ENCODE data around the gene STXBP2. TPM values are rescaled to one million over a fixed set of nuclear protein-coding genes. Genes with fewer than 3 reads are reported as not detected.

STXBP2 gene
- total RNA-seq, 1 experiment from 2014 or later, result 92.5 TPM

DNA sequence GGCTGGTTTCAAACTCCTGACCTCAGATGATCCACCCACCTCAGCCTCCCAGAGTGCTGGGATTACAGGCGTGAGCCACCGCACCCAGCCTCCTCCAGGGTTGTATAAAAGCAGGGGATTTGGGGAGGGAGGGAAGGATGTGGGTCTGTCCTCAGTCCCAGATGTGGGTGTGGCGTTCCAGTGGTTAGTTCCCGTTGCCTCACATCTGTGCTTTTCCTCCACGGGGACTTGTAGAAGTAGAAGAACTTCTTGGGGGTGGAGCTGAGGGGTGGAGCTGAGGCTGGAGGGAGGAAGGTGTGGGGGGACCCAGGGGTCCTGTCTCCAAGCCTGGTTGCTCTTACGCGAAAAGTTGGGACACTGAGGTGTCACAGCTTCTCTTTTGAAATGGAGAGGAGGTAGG is 39.5 kb downstream of the STXBP2 start:
- Histone ChIP-seq H3K9me3 (ENCODE audit: control insufficient read depth, low read depth, low read length) (no peaks in the 10 kb centered on the region), H3K79me2 (ENCODE audit: insufficient read depth, low read length) (no peaks in the 10 kb centered on the region), H3K4me2 (ENCODE audit: insufficient read depth, insufficient read length, low read length) (no peak overlapping the region), H4K91ac (ENCODE audit: insufficient read length, low read depth, low read length) (no peak overlapping the region), H2BK20ac (ENCODE audit: low read depth, low read length, poor library complexity, severe bottlenecking) (no peak overlapping the region), H4K5ac (ENCODE audit: insufficient read length, low read depth, low read length) (no peak overlapping the region), H3K18ac (ENCODE audit: insufficient read length, low read depth, low read length) (no peak overlapping the region), H2BK15ac (ENCODE audit: low read depth, low read length) (no peak overlapping the region), H3K27me3 (ENCODE audit: insufficient read depth, low read length) (no peaks in the 10 kb centered on the region; the same call in 1 of the 2 replicates), H3K14ac (ENCODE audit: insufficient read depth, low read length) (no peak overlapping the region), H2BK12ac (ENCODE audit: insufficient read length, low read depth, low read length) (no peak overlapping the region), H3K56ac (ENCODE audit: insufficient read length, low read depth, low read length) (no peak overlapping the region), H2AFZ (ENCODE audit: low read length) (no peak overlapping the region), H3K79me1 (ENCODE audit: insufficient read depth, low read depth, low read length, poor library complexity, severe bottlenecking) (no peaks in the 10 kb centered on the region), H3K9ac (ENCODE audit: extremely low read depth, insufficient read length, low read length) (no peak overlapping the region), H2BK120ac (ENCODE audit: low read depth, low read length, poor library complexity, severe bottlenecking) (no peak overlapping the region), H2BK5ac (ENCODE audit: insufficient read length, low read length) (no peak overlapping the region), H3K23me2 (ENCODE audit: insufficient read length, low read depth, low read length, poor library complexity, severe bottlenecking) (peaks cover 5% of the 10 kb centered on the region), H2AK5ac (ENCODE audit: insufficient read length, low read length) (no peak overlapping the region), H3K23ac (ENCODE audit: insufficient read length, low read depth, low read length) (no peak overlapping the region), H3K4ac (ENCODE audit: low read depth, low read length) (no peak overlapping the region), H3K27ac (ENCODE audit: insufficient read length, low read depth, low read length) (no peak overlapping the region), H4K8ac (replicated peaks; ENCODE audit: insufficient read length, low read depth, low read length) (no peak overlapping the region), H3T11ph (ENCODE audit: low read length) (no peak overlapping the region), H4K20me1 (ENCODE audit: control insufficient read depth, insufficient read depth, insufficient read length) (no peaks in the 10 kb centered on the region), H3K4me1 (ENCODE audit: insufficient read depth, low read length) (no peaks in the 10 kb centered on the region)
- H3K4me3 Mint-ChIP-seq, result no peak overlapping the region
- DNase-seq, result no peak
- TF ChIP-seq CTCF (conservative IDR thresholded peaks at IDR 0.05), result no peak
- peaks cover 0 to 4% of the 10 kb centered on the region in 2 experiments; a peak in 3 of 5 replicates for H3K9me3 Mint-ChIP-seq
- WGBS (ENCODE audit: extremely low coverage, insufficient read length, low lambda C conversion rate), result no CpG with 5 or more reads among the region's 7 CpGs
- peaks cover 75% of the 10 kb centered on the region for H3K27me3 Mint-ChIP-seq (ENCODE audit: low read depth)
- H3K36me3 Mint-ChIP-seq (ENCODE audit: insufficient read depth in 1 of 3, low read depth in 3 of 3), result no peaks in the 10 kb centered on the region
- H3K27ac Mint-ChIP-seq, result no peak overlapping the region
- H3K4me1 Mint-ChIP-seq, result peaks cover 8 to 16% of the 10 kb centered on the region in 2 experiments
